Stimulated activated naive CD4-positive, alpha-beta T cell treated with Interleukin-2 at 50 U/mL for 16 hours (primary cell): ENCODE results near the gene PWWP2B.

ENCODE experiments used
- DNase-seq: peaks from one replicate; lab custom pipeline; 2025; lab: John Stamatoyannopoulos, UW

PWWP2B gene

GRCh38 chr10:132447446-132448247, 50.6 kb downstream of the PWWP2B start:
- peak; percentile 71 for DNase-seq

DNA sequence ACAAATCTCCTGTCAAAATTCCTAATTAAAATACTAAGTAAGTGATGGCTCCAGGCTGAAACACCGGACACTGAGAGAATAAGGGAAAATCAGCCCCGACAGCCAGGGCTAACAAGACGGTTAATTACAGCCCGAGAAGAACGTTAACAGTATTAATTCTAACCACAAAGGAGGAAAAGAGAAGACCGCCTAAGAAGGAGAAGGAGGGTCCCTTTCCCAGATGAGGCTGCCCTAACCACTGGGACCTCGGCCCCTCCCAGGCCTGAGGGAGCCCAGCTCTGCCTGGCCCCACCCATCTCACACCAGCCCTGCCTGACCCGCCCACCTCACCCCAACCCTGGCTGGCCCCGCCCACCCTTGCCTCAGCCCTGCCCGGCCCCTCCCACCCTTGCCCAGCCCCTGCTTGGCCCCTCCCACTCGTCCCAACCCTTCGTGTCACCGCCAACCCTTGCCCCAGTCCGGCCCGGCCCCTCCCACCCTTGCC, 51.3 kb downstream of the PWWP2B start:
- peak; percentile 34 for DNase-seq

DNA sequence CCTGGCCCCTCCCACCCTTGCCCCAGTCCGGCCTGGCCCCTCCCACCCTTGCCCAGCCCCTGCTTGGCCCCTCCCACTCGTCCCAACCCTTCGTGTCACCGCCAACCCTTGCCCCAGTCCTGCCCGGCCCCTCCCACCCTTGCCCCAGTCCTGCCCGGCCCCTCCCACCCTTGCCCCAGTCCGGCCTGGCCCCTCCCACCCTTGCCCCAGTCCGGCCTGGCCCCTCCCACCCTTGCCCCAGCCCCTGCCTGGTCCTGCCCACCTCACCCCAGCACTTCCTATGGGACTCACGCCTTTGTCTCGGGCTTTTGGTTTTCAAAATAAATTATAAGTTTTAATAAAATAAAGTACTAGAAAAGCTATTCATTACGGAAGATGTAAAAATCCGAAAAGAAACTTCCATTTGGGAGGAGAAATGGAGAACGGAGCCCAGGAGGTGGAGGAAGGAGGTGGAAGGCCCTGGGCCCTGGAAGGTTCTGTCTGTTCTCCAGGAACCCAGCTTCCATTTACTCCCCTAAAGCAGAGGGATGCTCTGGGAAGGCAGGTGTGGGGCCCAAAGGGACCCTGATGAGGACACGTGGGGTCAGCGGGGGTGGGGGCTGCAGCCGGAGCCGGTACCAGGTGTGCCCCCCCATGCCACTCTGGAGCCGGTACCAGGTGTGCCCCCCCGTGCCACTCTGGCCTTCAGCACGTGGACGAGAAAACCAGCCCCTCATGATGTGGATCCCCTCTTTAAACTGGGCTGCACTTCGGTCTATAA, 52.2 kb downstream of the PWWP2B start:
- no peak for DNase-seq

DNA sequence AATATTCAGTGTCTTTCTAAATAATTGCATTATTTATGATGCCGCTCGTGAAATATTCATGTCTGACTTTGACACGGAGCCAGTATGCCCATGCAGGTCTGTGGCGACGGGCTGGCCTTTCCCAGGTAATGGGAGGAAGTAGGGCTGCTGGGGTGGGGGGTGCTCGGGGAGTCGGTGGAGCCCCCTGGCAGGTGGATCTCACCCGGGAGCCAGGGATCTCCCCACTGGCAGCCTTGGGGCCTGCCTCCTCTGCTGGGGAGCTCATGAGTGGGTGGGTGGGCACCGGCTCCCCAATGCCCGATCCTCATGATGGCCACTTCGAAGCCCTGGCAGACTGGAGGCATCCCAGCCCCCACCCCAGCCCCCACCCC, 52.8 kb downstream of the PWWP2B start:
- DNase-seq, result no peak

DNA sequence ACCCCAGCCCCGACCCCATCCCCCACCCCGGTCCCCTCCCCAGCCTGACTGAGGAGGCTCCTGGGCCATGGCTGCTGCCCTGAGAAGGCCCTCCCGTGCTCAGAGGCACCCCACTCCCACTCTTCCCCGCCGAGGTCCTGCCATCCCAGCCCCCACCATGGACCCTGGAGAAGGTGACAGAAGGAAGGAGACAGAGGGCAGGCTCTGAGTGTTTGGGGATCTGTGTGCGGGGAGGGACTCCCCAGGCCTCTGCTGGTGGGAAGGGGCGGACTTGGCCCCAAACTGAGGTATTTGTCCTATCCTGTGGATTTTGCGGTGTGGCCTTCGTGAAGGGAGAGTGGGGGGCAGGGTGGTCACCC, 53.4 kb downstream of the PWWP2B start:
- no peak for DNase-seq

GRCh38 chr10:132450825-132451505, 54.0 kb downstream of the PWWP2B start:
- no peak for DNase-seq

- no peak for DNase-seq
Observed at GRCh38 chr10:132451506-132452215, 54.7 kb downstream of the PWWP2B start.

GRCh38 chr10:132452216-132452650, 55.2 kb downstream of the PWWP2B start:
- DNase-seq, result no peak

GRCh38 chr10:132452651-132453469, 55.9 kb downstream of the PWWP2B start:
- DNase-seq, result peak; percentile 84

GRCh38 chr10:132453470-132453861, 56.5 kb downstream of the PWWP2B start:
- no peak for DNase-seq

DNA sequence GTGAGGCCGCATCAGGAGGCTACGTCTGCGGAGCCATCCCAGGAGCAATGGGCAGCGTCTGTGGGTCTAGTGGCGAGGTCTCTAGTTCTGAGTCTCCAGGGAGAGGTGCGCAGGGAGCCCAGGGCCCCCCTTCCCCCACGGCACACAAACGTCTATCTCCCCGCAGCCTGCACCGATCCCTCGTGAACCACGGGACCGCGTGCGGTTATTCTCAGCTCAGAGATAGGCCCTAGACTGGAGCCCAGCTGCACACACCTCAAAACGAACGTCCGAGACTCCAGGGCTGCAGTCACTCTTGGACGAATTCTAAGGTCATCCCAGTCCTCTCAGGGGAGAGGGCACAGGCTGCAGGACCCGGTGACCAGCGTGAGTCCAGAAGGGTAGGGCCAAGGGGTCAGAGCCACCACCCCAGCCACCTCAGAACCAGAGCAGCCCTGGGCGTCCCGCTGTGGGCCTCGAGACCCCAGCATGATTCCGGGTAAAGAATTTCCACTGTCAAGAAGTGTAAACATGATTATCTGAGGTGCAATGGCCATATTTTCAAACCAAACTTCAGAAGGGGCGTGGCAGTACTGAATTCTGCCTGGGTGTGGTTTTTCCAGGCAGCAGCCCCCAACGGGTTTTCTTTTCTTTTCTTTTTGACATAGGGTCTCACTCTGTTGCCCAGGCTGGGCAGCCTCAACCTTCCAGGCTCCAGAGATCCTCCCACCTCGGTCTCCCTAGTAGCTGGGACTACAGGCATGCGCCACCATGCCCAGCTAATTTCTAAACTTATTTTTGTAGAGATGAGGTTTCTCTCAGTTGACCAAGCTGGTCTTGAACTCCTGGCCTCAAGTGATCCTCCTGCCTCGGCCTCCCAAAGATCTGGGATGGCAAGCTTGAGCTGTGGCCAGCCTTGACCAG, 57.5 kb downstream of the PWWP2B start:
- DNase-seq, result no peak

GRCh38 chr10:132455441-132455971, 58.5 kb downstream of the PWWP2B start:
- no peak for DNase-seq

DNA sequence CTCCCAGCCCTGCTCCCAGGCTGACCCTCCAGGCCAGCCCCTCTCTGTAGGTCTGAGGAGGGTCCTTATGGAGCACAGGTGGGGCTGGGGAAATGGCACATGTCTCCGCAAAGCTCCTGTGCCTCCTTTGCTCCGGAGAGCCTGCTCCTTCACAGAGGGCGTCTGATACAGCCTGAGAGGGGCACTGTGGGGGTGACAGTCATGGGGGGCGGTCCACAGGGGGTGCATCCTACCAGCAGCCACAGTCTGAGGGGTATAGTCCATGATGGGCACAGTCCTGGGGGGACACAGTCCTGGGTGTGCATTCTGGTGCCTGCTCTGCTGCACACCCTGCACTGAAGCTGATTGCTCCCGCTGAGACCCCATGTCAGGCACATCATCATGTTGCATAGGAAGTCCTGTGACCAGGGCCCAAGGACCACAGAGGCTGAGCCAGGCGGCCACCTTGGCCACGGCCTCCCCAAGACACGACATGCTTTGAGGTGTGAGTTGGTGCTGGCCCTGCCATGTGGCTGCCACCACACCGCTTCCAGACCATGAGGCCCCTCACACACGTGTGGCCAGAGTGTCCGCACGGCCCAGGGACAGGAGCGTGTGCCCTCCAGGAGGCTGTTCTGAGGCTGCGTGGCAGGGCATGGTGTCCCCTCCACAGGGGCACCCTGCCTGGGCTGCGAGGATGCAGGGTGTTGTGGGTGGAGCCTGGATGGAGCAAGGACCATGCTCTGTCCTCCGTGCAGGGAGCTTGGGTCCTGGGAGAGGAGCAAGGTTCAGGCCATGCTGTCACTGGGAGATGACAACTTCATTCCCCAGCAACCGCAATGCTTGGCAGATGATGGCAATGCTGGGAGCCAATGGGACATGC, 59.2 kb downstream of the PWWP2B start:
- DNase-seq, result no peak

DNA sequence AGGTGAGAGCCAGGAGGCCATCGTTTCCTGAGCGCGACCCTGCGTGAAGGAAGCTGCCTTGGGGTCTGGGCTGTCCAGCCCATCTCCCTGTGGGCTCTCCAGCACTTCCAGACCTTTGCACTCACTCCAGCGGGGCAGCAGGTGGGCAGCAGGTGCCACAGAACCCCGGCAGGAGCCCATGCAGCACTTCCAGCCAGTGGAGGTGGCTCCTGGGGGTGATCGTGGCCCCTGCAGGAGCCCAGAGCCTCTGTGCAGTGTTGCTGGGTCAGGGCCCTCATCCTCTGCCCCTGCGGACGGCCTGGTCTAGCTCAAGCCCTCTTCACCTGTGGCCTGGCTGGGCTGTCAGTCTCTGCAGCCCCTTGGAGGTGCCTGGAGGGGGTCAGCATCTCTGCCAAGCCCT, 59.9 kb downstream of the PWWP2B start:
- DNase-seq, result no peak

- no peak for DNase-seq
Observed at GRCh38 chr10:132457328-132458070, 60.5 kb downstream of the PWWP2B start.

GRCh38 chr10:132458071-132458585, 61.1 kb downstream of the PWWP2B start:
- DNase-seq, result no peak

DNA sequence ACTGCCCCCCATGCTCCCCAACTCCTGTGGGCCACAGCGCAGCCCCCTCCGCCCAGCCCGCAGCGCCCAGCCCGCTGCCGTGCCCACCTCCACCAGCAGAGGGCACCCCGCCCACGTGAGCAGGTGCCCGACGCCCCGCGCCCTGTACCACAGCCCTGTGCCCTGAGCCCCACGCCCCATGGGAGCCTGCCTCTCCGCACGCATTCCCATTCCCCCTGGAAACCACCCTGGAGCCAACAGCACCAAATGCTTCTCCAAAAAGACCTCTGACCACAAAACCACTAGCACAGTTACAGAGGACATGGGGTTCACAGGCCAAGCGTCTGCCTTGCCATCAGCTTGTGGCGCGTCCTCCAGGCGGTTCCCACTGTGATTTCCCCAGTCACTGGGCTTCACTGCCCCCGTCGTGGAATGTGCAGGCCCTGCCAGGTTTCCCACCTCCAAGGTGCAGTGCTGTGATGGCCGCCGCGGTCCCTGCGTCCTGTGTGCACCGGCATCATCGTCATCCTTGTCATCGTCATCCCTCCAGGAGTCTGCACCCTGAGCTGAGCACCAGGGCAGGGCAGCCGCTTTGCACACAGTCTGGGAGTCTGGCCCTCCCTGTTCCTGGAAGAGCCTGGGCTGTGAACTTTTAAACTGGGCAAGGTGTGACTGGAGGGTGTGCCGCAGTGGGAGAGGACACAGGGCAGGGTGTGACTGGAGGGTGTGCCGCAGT, 61.7 kb downstream of the PWWP2B start:
- peak; percentile 24 for DNase-seq
